ENCODE measurements around the gene ZFTA. TPM values are rescaled to one million over a fixed set of nuclear protein-coding genes. Genes with fewer than 3 reads are reported as not detected.

ZFTA gene
- total and polyA plus RNA-seq, 8 donors: 9.2 to 40.0 (median 32.4) TPM

GRCh38 chr11:63805844-63806415 lies 37.4 kb upstream of the ZFTA start:
- no peak overlapping the region for H3K4me3 ChIP-seq
- H3K4me1 ChIP-seq: no peaks in the 10 kb centered on the region
- peak overlapping the region in 1 of 2 donors; percentile 4 for H3K27ac ChIP-seq
- no peaks in the 10 kb centered on the region for H3K27me3 ChIP-seq
- no peaks in the 10 kb centered on the region for H3K9me3 ChIP-seq
- intact Hi-C loops (cut with DNase I): no loop called here
- no peaks in the 10 kb centered on the region for H3K36me3 ChIP-seq
- DNase-seq: no peak
- TF ChIP-seq CTCF (IDR thresholded peaks at IDR 0.05): no peak
- ATAC-seq: no peak

GRCh38 chr11:63804259-63804658 lies 35.7 kb upstream of the ZFTA start:
- no peak for TF ChIP-seq CTCF (IDR thresholded peaks at IDR 0.05)
- intact Hi-C loops (cut with DNase I): no loop called here
- DNase-seq: no peak

GRCh38 chr11:63802637-63803414 lies 34.3 kb upstream of the ZFTA start:
- no peak for ATAC-seq
- Histone ChIP-seq H3K9me3 (no peaks in the 10 kb centered on the region), H3K27ac (no peak overlapping the region), H3K27me3 (no peaks in the 10 kb centered on the region), H3K36me3 (no peaks in the 10 kb centered on the region), H3K4me1 (no peaks in the 10 kb centered on the region), H3K4me3 (no peak overlapping the region)
- TF ChIP-seq CTCF (IDR thresholded peaks at IDR 0.05): no peak
- DNase-seq: no peak
- intact Hi-C loops (cut with DNase I): no loop called here

More at GRCh38 chr11:63804259-63804658, 35.7 kb upstream of the ZFTA start:
- no peaks in the 10 kb centered on the region for H3K36me3 ChIP-seq
- no peak for ATAC-seq
- no peak overlapping the region for H3K4me3 ChIP-seq
- no peak overlapping the region for H3K27ac ChIP-seq
- no peaks in the 10 kb centered on the region for H3K4me1 ChIP-seq
- H3K9me3 ChIP-seq: no peaks in the 10 kb centered on the region
- no peaks in the 10 kb centered on the region for H3K27me3 ChIP-seq

GRCh38 chr11:63800921-63801320 lies 32.3 kb upstream of the ZFTA start:
- no peak for ATAC-seq
- no peaks in the 10 kb centered on the region for H3K27me3 ChIP-seq
- H3K9me3 ChIP-seq: no peaks in the 10 kb centered on the region
- no peak for DNase-seq
- no peaks in the 10 kb centered on the region for H3K36me3 ChIP-seq
- no peaks in the 10 kb centered on the region for H3K4me1 ChIP-seq
- intact Hi-C loops (cut with DNase I): no loop called here
- no peak overlapping the region for H3K27ac ChIP-seq
- no peak overlapping the region for H3K4me3 ChIP-seq
- TF ChIP-seq CTCF (IDR thresholded peaks at IDR 0.05): no peak

- intact Hi-C loops (cut with DNase I): no loop called here
- TF ChIP-seq CTCF (IDR thresholded peaks at IDR 0.05): no peak
- peaks cover 0 to 28% of the 10 kb centered on the region in 2 donors for H3K9me3 ChIP-seq
- H3K4me3 ChIP-seq: no peak overlapping the region
- ATAC-seq (no peak), DNase-seq (no peak)
- no peaks in the 10 kb centered on the region for H3K36me3 ChIP-seq
- H3K27me3 ChIP-seq: no peaks in the 10 kb centered on the region
- no peaks in the 10 kb centered on the region for H3K4me1 ChIP-seq
- H3K27ac ChIP-seq: no peak overlapping the region
Measured at GRCh38 chr11:63795066-63795465, 26.5 kb upstream of the ZFTA start.

Data from left lung (tissue), 10 donors.